Stimulated activated CD4-positive, alpha-beta T cell treated with anti-CD3 and anti-CD28 coated beads, TNF-alpha, amount 100 ng/mL, for 1 hour (primary cell): ENCODE data around the gene CCS.
A peak's percentile ranks its signal among the peaks of the same experiment; 100 is the strongest.
"Not testable (repeated sequence)": the region's sequence is repeated elsewhere in the genome, so short reads cannot be mapped to it uniquely, and the experiment has no call there.

Experiments used
- DNase-seq, 3 donors: peaks; one replicate each; pipeline ENCODE4 v3.0.0-alpha.2; 2020; ENCODE audit warnings: low read depth in 3 of 3, low spot score in 1 of 3

CCS gene, protein sequence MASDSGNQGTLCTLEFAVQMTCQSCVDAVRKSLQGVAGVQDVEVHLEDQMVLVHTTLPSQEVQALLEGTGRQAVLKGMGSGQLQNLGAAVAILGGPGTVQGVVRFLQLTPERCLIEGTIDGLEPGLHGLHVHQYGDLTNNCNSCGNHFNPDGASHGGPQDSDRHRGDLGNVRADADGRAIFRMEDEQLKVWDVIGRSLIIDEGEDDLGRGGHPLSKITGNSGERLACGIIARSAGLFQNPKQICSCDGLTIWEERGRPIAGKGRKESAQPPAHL

DNA sequence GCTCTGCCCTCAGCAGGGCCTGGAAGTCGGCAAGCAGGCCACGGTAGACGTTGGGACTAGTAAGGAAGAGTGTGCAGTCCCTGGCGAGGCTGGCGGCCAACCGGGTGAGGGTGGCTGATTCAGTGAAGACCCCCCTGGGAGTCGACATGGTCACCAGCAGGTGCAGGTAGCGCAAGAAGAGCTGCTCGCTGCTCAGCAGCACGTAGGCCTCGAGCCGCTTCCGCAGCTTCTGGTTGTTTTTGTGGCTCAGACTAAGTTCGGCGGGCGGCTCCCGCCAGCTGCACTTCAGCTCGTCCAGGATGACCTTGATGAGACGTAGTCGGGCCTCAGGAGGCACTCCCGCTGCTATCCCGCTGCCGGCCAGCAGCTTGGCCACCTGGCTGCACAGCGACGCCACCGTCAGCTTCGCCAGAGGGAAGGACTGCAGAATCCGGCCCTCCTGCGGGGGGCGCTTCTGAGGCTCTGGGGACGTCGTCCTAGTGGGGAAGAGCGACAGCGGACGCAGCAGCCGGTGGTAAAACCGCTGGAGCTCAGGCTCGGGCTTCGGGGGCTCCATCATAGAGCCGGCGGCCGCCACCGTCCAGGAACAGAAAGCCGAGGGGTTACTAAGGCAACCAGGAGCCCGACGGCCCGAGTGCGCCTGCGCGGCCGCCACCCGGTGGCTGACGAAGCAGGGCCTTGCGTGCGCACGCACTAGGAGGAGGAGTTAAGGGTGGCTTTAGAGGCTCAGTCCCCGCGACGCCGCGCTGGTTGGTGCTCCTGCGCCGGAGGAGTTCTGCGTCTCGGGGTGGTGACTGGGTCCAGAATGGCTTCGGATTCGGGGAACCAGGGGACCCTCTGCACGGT lies at the start of gene CCS, which contains the start of gene CCDC87:
TSS of gene CCS (plus strand) at position 729 of the 846 bp plus-strand sequence. CDS start at position 806, 77 bp downstream.
TSS of gene CCDC87 (minus strand) at position 607 of the 846 bp plus-strand sequence. CDS start at position 559, 48 bp downstream.
- peak; percentile 96 to 98 (median 97) for DNase-seq

- DNase-seq, result peak; percentile 21
Measured at GRCh38 chr11:66543263-66544107, 49.5 kb upstream of the CCS start.

GRCh38 chr11:66544952-66545351 lies 48.0 kb upstream of the CCS start:
- not testable (repeated sequence) for DNase-seq

DNA sequence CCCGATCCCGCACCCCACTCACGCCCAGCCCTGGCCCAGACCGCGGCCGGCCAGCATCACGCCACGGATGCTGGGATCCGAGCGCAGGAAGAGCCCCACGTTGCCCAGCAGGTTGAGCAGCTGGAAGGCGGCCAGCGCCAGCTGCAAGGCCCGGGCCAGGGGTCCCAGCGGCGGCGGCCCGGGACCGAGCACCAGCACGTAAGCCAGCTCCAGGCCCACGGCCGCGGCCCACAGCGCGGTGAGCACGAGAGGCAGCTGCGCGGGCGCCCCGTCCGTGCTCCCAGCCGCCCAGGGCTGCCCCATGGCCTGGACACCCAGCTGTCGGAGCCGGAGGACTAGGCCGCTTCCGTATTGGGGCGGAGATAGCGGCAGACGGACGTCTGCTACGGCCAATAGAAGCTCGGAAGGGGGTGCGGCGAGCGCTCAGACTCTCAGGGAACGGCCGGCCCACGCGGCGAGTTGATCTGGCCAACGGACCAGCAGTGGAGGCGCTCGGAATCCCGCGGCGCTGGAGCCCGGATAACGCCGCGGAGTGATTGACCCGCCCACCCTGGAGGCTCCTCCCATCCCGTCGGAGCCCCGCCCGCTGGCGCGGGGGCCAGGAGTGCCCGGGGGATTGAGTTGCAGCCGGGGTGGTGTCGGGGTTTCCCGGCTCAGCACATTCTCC lies 47.2 kb upstream of the CCS start, which contains the start of gene ZDHHC24:
TSS of gene ZDHHC24 (minus strand) at position 348 of the 667 bp plus-strand sequence. CDS start at position 303, 45 bp downstream.
- peak; percentile 47 to 77 (median 58) for DNase-seq

DNA sequence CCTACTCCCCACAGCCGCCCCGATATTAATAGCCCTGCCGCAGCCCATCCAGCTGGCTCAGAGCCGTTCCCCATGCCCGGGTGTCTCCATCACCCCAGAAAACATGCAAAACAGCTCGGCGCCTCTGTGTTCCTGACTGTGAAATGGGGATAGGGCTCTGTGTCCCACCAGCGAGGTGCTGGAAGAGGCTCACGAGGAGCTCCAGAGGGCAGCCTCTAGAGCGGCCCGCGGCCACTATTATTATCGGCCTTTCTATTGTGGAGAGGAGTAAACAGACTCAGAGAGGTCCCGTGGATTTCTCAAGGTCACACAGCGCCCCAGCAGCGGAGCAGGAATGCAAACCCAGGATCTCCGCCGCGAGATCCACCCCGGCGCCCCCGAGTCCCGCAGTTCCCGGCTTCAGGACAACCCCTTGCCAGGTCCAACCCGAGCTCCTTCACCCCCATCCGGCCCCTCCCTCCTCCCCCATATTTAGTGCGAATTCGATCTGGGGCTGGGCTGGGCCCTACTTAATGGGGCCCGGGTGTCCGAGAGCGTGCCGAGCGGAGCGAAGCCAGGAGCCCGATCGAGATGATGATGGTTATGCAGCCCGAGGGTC lies 46.5 kb upstream of the CCS start, which contains the start of gene ACTN3:
TSS of gene ACTN3 (plus strand) at position 536 of the 598 bp plus-strand sequence. CDS start at position 571, 35 bp downstream.
- no peak for DNase-seq

GRCh38 chr11:66546966-66547661 lies 45.9 kb upstream of the CCS start:
- no peak for DNase-seq

GRCh38 chr11:66547662-66548009 lies 45.3 kb upstream of the CCS start:
- no peak for DNase-seq

- no peak for DNase-seq
Measured at GRCh38 chr11:66548041-66548440, 44.9 kb upstream of the CCS start.

GRCh38 chr11:66548774-66549630 lies 44.0 kb upstream of the CCS start:
- no peak for DNase-seq

GRCh38 chr11:66549696-66550095 lies 43.3 kb upstream of the CCS start:
- no peak for DNase-seq

GRCh38 chr11:66550887-66551286 lies 42.1 kb upstream of the CCS start:
- DNase-seq, result no peak

DNA sequence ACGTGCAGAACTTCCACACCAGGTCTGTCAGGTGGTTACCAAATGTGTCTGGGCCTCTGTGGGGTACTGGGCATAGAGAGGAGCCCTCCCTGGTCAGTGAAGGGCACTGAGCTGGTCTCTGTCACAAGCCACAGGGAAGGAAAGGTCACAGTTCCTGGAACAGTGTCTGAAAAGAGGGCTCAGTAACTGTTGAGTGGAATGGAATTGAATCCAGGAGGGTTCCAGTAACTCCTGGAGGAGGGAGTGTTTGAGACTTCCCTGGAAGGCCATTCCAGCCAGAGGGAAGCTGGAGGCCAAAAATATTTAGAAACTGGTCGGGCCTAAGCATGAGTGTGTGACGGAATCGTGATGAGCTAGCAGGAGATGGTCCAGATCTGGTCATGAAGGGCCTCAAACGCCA lies 38.4 kb upstream of the CCS start:
- no peak for DNase-seq

DNA sequence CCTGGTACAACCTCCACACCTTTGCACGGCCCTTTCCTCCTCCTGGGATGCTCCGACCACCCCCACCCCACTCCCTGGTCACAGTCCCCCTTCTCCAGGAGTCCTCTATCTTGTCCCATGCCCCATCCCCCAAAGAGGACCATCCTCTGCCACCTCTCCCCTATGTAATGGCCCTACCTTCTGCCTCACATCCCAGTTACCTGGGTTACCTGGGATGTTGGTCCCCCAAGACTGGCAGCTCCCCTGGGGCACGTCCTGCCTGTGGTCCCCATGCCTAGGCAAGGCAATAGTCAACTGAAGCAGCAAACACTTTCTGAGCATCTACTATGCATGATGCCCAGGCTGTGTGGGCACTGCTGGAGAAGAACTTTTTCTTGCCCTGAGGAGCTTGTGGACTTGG lies 37.6 kb upstream of the CCS start:
- DNase-seq, result no peak

- DNase-seq, result no peak
Measured at GRCh38 chr11:66556086-66556485, 36.9 kb upstream of the CCS start.

DNA sequence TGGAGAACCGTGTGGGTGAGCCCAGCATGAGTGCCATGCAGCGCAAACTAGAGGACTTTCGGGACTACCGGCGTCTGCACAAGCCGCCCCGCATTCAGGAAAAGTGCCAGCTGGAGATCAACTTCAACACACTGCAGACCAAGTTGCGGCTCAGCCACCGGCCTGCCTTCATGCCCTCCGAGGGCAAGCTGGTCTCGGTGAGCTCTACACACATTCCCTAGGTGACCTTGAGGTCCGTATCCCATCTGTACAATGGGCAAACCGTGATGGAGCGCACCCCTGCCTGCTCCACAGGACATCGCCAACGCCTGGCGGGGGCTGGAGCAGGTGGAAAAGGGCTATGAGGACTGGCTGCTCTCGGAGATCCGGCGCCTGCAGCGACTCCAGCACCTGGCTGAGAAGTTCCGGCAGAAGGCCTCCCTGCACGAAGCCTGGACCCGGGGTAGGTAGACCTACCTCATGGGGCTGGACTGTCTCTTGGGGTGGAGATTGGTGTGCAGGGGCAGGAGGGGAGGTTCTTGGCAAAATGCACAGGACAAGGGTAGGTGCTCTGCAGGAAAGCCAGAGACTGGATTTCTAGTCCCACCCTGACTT lies 35.2 kb upstream of the CCS start:
- DNase-seq, result no peak

GRCh38 chr11:66559142-66559865 lies 33.7 kb upstream of the CCS start:
- peak in 1 of 3 donors; percentile 36 for DNase-seq

GRCh38 chr11:66559866-66560676 lies 32.9 kb upstream of the CCS start:
- DNase-seq, result no peak
